ENCODE measurements around the gene CEP97.
"Not testable (repeated sequence)": the region's sequence is repeated elsewhere in the genome, so short reads cannot be mapped to it uniquely, and the experiment has no call there.

CEP97 gene

DNA sequence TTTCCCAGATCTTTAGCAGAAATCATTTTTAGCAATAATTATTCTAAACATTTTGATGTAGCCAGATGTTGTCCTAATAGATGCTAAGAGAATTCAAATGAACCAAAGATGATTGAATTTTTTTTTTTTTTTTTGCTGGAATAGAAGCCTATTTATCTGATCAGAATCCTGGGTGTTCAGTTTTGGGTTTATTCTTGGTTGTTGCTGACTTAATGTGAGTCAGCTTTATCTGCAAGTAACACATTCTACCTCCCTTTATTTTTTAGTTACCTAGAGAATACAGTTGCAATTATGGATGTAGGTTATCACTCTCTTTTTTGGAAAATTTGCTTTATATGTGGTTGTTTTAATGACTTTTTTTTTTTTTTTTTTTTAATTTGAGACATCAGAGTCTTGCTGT lies 6.4 kb downstream of the CEP97 start:
- DNase-seq (ENCODE audit: low spot score) = no peak
- TF ChIP-seq, protein P1, sequence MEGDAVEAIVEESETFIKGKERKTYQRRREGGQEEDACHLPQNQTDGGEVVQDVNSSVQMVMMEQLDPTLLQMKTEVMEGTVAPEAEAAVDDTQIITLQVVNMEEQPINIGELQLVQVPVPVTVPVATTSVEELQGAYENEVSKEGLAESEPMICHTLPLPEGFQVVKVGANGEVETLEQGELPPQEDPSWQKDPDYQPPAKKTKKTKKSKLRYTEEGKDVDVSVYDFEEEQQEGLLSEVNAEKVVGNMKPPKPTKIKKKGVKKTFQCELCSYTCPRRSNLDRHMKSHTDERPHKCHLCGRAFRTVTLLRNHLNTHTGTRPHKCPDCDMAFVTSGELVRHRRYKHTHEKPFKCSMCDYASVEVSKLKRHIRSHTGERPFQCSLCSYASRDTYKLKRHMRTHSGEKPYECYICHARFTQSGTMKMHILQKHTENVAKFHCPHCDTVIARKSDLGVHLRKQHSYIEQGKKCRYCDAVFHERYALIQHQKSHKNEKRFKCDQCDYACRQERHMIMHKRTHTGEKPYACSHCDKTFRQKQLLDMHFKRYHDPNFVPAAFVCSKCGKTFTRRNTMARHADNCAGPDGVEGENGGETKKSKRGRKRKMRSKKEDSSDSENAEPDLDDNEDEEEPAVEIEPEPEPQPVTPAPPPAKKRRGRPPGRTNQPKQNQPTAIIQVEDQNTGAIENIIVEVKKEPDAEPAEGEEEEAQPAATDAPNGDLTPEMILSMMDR (IDR thresholded peaks at IDR 0.05; ENCODE audit: extremely low read depth, missing control alignments) = no peak

DNA sequence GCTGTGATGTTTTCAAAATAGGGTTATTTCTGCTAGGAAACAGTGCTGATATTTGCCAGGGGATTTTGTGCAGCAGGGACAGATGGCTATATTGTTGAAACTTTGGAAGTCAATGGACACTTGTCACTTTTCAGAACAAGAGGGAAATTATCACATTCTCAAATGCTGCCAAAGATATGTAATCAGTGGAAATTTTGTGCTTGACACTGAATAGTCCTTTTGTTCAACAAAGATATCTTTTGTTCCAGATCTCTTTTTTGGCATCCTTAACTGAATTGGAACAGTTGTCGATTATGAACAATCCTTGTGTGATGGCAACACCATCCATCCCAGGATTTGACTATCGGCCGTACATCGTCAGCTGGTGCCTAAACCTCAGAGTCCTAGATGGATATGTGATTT lies 7.8 kb downstream of the CEP97 start:
- TF ChIP-seq, protein P1 (IDR thresholded peaks at IDR 0.05; ENCODE audit: extremely low read depth, missing control alignments) = no peak
- DNase-seq (ENCODE audit: low spot score) = no peak

DNA sequence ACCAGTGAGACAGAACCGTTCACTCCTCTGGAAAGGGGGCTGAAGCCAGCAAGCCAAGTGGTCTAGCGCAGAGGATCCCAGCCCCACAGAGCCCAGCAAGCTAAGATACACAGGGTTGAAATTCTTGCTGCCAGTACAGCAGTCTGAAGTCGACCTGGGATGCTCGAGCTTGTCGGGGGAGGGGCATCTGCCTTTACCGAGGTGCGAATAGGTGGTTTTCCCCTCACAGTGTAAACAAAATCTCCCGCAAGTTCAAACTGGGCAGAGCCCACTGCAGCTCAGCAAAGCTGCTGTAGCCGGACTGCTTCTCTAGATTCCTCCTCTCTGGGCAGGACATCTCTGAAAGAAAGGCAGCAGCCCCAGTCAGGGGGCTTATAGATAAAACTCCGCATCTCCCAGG lies 11.4 kb downstream of the CEP97 start:
- DNase-seq (ENCODE audit: low spot score) = no peak
- TF ChIP-seq, protein P1 (IDR thresholded peaks at IDR 0.05; ENCODE audit: extremely low read depth, missing control alignments) = no peak

GRCh38 chr3:101741914-101742313 lies 17.5 kb downstream of the CEP97 start:
- DNase-seq (ENCODE audit: low spot score) = not testable (repeated sequence)

DNA sequence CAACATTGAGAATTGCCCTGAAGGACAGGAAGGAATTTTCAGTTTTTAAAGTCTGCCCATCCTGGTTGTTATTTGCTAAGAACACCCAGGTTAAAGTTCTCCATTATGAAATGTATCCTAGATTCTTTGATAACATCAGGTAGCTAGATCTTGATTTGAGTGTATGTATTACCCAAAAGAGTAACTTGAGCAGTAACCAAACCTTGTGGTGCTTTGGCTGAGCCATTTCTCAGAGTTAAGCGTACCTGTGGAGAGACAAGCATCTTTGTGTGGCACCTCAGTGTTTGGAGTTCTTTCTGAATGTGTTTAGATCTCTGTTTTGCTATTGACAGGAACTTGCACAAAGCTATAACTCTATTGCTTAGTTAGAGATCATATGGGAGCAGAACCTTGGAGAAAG lies 20.4 kb downstream of the CEP97 start:
- DNase-seq (ENCODE audit: low spot score) = no peak
- TF ChIP-seq, protein P1 (IDR thresholded peaks at IDR 0.05; ENCODE audit: extremely low read depth, missing control alignments) = no peak

- DNase-seq (ENCODE audit: low spot score) = not testable (repeated sequence)
Observed at GRCh38 chr3:101745934-101746333, 21.5 kb downstream of the CEP97 start.

DNA sequence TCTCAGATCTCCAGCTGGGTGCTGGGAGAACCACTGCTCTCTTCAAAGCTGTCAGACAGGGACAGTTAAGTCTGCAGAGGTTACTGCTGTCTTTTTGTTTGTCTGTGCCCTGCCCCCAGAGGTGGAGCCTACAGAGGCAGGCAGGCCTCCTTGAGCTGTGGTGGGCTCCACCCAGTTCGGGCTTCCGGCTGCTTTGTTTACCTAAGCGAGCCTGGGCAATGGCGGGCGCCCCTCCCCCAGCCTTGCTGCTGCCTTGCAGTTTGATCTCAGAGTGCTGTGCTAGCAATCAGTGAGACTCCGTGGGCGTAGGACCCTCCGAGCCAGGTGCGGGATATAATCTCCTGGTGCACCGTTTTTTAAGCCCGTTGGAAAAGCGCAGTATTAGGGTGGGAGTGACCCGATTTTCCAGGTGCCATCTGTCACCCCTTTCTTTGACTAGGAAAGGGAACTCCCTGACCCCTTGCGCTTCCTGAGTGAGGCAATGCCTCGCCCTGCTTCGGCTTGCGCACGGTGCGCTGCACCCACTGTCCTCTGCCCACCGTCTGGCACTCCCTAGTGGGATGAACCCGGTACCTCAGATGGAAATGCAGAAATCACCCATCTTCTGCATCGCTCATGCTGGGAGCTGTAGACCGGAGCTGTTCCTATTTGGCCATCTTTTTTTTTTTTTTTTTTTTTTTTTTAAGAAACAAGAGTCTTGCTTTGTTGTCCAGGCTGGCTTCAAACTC lies 29.1 kb downstream of the CEP97 start:
- not testable (repeated sequence) for DNase-seq (ENCODE audit: low spot score)

- TF ChIP-seq, protein P1 (IDR thresholded peaks at IDR 0.05; ENCODE audit: extremely low read depth, missing control alignments) = no peak
- DNase-seq (ENCODE audit: low spot score) = no peak
Observed at GRCh38 chr3:101758224-101758623, 33.8 kb downstream of the CEP97 start.

DNA sequence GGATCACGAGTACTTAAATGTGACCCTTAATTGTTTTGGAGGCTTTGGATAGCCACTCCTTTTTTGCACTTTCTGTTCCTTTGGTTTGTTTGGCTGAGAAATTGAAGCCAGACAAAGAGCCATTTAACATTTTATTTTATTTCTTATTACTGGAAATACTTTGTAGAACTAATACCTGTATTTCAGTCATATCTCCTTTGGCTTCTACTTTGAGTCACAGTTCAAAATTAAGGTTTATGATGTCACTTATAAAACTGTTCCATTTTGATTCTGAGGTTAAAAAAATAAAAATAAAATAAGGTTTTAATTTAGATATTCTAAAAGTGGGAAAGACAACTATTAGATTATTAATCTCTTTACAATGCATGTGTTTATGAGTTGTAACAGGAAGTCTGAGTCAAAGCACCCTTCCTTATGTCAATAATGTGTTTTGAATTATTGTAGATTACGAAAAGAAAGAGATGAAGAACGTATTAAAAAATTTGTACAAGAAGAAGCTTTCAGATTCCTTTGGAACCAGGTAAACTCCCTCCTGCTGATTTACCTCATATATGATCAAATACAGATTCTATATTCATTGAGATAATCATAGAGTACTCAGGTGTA lies 37.7 kb downstream of the CEP97 start:
- TF ChIP-seq, protein P1 (IDR thresholded peaks at IDR 0.05; ENCODE audit: extremely low read depth, missing control alignments) = no peak
- DNase-seq (ENCODE audit: low spot score) = no peak

GRCh38 chr3:101777745-101778281 lies 53.4 kb downstream of the CEP97 start:
- DNase-seq (ENCODE audit: low spot score) = not testable (repeated sequence)
